Measurements from ENCODE around the gene DOCK1.

DOCK1 gene

DNA sequence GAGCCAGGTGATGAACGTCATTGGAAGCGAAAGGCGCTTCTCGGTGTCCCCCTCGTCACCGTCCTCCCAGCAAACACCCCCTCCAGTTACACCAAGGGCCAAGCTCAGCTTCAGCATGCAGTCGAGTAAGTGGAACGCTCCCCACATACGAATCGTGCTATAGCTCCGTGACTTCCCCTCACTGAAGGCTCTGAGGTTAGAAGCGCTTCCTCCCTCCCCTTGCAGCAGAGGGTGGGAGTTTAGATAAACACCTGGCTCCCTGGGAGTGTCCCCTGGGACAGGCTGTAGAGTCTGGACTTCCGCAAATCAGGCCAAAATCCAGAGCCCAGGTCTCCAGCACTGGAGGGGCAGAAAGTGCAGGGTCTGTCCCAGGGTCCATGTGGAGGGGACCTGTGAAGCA, 538.9 kb downstream of the DOCK1 start:
- no peak for DNase-seq

DNA sequence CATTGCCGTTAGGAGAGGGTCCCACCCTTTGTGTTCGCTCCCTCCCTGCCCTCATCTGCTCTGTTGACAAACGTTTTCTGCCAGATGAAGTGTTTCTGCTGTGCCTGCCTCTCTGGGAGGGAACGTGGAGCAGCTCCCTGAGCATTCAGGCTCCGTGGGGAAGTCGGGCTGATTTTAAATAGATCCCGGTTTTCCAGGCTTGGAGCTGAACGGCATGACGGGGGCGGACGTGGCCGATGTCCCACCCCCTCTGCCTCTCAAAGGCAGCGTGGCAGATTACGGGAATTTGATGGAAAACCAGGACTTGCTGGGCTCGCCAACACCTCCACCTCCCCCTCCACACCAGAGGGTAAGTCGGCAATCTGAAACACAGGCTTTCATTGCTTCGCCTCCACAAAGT, 542.0 kb downstream of the DOCK1 start:
- no peak for DNase-seq

DNA sequence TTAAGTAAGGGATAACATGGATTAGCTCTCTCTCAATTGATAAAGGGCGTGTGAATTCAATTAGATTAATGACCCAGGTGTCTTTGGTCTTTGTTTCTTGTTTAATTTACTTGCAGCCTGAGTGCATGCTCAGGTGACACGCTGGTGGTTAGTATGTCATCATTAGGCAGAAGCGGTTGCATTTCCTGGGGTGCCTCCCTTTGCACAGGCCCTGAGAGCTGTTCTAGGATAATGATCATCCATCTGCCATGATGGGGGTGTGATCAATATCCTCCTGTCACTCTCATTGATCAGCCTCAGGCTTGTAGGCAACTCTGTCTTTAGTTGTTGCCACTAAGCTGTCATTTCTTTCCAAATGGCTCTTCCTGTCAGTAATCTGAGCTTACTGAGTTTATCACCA, 544.3 kb downstream of the DOCK1 start:
- no peak for DNase-seq

DNA sequence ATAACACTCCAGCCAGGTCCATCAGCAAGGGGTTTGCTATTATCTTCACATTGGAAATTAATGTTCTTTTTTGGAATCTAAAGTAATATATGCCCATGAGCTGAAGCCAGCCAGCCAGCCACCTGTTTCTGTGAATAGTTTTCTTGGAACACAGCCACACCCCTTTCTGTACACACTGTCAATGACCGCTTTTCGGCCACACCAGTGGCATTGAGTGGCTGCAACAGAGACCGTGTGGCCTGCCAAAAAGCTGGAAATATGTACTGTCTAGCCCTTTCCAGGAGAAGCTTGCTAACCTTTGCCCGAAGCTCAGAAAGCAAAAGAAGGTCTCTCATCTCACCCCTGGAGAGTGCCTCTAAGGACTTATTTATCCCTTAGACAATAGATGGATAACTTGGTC, 545.4 kb downstream of the DOCK1 start:
- DNase-seq, result no peak

DNA sequence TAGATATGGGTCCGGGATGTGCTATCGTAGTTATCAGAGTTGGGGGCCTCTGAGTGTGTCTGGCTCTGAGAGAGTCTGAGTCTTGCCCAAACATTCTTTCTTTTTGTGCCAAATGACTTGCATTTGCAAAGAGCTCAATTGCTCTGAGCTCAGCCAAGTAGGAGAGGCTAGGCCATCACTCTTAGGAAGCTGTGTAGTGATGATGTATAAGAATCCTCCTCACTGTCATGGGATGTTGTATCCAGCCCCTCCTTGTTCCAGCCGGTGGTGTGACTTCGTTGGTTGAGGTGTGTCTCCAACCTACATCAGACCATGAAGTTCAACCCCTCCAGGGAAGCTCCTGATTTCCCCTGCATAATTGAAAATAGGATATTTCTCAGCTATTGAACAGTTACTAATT, 546.4 kb downstream of the DOCK1 start:
- DNase-seq, result no peak

DNA sequence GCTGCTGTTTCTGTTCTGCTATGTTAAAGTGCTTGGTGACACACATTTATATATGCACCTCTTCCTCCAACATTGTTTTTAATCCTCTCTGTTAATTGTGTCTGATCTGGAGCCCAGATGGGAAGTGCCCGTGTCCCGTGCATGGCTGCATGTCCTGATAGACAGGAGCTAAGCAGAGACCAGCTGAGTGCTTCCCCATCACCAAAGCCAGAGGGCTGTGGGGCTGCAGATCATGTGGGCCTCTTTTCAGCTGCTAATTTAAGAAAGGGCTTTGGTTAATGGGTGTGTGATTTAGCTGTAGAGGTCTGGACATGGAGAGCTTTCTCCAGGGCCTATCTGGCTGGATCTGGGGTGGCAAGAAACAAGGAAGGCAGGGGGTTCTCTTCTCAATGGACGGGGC, 547.3 kb downstream of the DOCK1 start:
- DNase-seq, result no peak

DNA sequence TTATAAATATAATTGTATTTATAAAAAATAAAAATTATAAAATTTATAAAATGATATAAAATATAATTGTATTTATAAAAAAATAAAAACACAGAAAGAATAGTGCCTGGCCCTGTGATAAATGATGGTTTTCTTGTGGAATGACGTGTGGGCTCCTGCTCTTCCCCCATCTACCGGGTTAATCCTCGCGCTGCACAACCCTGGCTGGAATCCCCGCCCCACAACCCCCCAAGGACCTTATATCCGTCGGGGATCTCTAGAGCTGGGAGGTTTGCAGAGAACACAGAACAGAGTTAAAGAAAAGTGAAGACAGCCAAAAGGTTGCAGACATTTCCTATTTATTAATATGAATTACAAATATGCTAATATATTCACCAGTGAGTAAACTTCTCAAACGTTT, 548.5 kb downstream of the DOCK1 start:
- DNase-seq, result no peak

DNA sequence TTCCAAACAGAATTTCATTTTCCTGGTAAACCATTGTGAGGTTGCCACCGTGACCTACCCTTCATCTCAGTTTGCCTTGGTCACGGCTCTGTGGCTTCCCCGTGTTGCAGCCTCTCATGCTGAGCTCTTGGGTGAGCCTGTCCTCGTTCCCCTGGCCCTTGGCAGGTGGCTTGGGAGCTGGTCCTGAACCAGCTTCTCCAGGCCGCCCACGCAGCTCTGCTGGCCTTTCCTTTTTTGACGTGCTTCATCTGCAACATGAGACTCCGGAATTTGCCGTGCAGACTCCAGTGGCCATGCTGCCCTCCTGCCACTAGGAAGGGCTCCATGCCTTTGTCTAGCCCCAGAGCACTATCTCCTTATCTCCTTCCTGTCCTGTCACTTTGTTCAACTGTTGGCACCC, 550.9 kb downstream of the DOCK1 start:
- no peak for DNase-seq

DNA sequence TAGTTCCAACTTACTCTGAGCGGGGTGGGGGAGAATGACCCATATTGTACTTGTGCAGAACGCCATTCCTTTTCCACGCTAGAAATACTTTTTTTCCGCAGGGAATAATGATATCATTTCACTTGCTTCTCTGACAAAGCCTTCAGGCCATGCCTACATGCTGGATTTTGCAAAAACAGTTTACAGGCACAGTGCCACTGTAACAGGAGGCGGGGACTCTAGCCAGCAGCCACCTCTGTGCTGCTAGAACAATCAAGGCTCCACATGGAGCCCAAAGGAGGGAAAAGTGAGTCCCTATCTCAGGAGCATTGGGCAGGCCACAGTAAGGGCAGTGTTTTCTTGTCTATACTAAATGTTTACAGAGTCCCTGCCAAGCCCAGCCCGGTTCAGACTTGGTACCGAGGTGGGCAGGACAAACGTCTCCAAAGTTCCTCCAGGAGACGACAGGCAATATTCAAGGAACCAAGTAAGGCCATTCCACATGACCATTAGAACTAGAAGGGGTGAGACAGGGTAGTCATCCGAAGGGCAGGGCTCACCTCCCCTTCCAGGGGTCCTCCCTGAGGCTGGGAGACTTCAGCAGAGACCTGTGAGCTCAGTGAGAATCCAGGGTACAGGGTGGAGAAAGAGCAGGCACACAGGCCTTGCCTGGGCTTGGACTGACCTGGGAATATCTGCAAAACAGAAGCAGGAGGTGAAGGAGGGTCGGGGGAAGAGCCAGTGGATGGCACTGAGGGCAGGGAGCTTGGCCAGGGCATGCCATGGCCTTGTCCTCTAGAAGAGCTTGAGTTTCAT, 553.0 kb downstream of the DOCK1 start:
- DNase-seq, result no peak

DNA sequence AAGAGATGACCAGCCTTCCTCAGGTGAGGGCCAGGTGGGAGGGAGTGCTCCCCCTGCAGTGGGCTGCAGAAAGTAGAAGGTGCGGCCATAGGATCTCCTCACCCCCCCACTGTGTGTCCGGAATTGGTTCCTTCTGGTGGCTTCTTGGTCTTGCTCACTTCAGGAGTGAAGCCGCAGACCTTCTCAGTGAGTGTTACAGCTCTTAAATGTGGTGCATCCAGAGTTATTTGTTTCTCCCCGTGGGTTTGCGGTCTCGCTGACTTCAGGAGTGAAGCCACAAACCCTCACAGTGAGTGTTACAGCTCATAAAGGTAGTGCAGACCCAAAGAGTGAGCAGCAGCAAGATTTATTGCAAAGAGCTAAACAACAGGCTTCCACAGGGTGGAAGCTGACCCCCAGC, 553.6 kb downstream of the DOCK1 start:
- DNase-seq, result peak; percentile 9

DNA sequence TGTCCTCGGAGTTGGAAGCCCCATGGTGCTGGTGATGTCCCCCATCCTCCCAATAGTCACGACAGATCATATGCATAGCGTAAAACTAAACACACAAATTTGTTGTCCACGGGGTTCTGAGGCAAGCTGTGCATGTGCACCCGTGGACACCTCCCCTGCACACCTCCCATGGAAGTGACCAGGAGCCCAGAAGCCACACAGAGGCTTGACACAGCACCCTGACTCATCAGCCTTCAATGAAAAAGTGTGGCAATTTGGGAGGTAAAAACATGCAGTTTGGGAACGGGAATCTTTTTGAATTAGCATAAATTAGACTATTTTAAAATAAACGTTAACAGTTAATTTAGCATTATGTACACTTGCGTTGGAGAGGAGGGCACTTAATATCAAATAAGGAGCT, 554.7 kb downstream of the DOCK1 start:
- no peak for DNase-seq

DNA sequence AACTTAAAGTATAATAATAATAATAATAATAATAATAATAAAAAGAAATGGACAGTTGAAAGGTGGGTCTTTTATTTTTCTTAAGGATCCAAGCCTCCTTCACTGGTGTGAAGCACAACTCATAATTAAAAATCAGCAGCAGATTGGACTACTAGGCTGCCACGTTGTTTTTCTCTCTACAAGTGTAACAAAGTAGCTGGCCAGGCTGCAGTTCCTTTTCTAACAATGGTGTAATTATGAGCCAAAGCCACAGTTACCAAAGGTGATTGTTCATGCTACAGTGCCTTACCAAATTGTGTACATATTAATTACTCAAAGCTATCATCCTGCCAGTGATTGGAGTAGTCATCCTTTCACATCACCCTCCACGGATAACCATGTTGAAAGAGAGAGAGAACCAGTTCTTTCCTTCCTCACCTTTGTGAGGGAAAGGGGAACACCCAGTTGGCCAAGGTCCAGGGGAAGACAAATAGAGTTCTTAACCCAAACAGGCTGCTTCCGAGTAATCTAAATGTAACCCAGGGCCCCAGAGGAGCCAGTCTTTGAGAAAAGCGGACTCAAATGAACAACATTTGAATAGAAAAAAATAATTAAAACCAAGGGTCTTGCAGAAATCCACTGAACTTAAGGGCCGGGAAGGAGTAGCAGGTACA, 557.5 kb downstream of the DOCK1 start:
- no peak for DNase-seq

DNA sequence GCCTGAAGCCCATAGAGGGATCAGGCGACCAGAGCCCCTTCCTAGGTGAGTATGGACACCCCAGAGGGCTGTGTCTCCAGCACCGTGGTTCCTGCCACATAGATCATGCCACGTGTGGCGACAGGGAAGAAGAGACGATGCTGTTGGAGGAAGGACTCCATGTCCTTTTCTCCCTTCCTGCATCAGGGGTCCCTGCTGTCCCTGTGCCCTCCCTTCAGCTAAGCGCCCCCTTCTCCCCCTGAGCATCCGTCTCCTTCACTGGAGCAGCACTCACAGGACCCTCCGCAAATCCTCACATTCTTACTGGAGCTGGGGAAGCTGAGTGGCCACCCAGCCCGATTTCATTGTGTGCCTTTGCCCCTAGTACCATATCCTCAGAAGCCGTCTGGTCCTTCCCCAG, 558.3 kb downstream of the DOCK1 start:
- DNase-seq, result no peak

DNA sequence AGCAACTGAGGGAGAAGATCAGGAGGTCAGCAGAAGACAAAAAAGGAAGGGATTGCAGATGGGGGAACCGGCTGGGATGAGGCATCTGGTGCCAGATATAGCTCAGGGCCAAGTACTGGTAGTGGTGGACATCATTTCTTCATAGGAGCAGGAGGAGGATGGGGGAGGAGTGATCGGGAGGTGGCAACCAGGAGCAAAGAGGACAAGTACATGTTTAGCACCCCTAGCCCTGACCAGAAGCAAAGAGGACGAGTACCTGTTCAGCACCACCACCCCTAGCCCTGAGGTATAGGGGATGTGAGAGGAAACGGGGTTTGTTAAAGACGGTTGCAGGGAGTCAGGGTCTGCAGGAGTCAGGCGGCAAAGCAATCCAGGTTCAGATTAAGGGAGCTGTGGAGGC, 559.3 kb downstream of the DOCK1 start:
- no peak for DNase-seq

DNA sequence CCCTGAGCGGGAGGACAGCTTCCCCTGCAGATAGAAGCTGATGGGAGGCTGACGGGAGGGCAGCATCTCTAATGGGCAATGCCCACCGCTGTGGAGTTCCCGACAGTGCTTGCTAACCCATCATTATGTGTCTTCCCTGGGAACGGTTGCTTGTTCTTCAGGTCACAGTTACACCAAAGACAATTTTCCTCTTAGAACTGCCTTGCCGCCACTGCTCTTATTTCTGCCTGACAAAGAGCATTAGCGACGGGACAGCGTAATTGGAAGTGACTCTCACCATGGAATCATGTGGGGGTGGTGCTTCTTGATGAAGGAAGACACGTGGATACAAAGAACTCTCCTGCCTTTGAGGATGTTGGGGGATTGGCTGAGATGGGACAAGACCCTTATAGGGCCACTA, 562.6 kb downstream of the DOCK1 start:
- DNase-seq, result no peak

DNA sequence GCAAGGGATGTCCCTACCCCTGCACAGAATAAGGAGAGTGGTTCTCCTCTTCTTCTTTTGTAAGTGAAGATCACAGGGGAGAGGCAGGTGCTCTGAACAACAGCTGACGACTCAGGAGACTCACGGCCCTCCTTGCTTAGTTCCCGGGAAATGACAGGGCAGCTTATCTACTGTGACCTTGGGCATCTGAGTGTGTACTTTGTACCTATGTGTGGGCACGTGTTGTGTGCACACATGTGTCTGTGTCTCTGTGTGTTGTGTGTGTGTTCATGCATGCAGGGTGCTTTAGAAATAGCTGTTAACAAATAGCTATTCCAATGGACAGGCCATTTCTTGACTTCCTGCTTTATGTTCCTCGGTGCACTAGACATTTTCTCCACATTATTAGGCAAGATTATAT, 563.4 kb downstream of the DOCK1 start:
- DNase-seq, result no peak

DNA sequence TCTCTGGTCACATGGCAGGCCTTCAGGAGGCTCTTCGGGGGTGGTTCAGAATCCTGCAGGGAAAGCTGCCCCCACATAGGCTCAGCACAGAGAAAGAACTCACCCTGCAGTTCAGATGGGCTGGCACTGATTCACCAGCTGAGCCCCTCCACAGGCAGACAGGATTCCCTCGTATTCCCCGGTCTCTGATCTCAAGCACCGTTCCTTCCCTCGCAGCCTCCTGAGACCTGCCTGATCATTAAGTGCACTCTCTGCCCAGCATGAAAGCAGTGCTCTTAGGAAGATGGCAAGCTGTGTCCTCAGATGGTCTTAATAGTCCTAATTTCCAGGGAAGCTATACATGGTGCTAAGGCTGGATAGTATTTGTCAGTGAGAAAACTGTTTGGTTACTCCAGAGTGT, 565.7 kb downstream of the DOCK1 start:
- no peak for DNase-seq

DNA sequence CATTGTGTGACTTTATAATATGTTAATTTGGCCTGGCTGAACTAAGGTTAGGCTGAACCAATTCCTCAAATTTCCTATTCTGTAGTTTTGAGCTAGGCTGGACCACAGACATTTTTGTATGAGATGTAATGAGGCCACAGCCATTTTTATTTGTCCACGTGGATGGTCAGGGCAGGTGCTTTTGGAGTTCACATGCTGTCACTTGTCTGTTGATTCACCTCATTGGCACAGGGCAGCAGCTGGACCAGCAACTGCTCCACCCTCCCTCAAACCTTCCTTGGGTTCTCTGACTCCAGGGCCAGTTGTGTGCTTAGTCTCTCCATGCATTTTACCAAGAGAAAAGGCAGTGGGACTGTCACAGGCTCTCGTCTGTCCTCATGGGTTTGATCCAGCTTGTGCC, 567.7 kb downstream of the DOCK1 start:
- no peak for DNase-seq

DNA sequence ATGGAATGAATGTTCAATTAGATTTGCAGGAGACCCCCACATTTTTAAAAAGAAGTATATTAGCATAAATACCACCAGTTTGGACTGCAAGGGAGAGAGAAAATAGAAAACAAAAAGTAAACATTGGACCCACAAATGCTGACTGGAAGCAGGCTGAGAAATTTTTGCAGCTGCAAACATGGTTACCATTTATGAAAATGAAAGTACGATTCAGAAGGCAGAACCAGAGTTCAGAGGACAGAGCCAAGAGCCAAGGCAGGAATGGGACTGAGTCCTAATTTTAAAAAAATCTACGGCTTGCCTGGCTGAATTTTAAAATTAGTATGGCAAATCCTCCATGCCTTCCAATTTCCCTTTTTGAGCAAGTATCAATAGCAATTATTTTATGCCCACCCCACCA, 569.3 kb downstream of the DOCK1 start:
- no peak for DNase-seq

DNA sequence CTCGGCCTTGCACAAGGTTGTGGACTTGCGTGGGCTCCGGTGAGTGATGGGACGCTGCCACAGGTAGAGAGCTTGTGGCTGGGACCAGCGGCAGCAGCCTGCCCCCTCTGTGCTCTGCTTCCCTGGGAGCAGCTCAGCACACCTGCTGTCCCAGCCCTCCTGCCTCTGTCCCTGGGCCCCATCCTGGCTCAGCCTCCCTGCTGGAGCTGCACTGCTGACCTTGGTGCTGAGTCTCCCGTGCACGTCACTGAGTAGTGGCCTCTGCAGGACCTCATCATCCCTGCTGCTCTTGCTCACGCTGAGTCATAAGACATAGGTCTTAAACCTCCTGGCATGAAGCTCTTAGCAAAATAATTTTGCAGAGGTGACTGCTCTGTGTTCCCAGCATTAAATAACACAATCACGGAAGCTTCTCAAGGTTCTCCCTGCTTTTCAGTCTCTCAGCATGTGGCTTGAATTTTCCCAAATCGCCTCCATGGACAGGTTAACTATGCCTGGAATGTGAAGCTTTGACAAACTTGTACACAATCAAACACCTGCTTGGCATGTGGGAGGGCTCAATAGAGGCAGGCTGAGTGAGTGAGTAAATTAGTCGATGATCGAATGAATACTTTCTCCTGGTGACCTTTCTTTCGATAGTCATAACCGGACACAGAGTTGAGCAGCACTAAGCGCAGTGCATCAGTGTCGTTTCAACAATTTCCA, 580.1 kb downstream of the DOCK1 start:
- peak; percentile 2 for DNase-seq

DNA sequence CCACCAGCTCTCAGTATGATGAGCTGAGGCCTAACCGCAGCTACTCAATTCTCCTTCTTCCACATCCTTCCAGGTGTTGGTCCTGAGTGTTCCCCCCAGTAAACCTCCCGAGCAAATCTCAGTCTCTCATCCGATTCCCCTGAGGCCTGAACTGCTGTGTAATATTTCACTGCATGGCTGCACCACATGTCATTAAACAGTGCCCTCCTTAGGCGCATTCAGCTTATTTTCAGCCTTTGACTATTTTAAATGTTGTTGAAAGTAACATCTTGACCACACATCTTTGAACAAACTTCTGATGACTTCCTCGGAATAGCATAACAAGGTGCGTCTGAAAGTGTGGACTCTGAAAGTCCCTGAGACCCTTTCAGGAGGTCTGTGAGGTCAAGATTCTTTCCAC, 581.1 kb downstream of the DOCK1 start:
- no peak for DNase-seq

DNA sequence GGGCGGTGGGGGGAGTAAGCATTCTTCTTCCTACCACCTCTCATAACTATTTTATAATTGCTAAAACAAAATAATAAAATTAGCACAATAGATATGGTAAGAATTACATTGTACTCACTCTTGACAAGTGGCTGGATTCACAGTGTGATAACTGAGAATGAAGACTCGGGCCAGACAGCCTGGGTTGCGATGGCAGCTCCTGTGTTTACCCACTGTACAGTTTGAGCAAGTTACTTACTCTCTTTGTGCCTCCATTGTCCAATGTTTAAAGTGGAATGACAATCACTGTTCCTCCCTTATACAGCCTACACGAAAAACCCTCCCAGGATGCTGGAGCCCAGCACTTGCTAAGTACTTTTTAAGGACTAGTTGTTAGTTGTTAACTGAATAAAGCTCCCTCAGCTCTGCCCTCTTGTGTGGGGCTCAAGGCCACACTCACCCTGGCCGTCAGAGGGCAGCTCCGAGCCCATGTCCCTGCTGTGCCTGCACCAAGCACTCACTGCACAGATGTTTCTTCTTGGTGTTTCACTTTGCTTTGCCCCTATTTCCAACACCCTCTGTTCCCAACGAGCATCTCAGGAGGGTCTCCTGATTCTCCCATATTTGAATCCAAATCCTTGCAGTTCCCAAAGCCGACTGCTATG, 587.5 kb downstream of the DOCK1 start:
- DNase-seq, result no peak

DNA sequence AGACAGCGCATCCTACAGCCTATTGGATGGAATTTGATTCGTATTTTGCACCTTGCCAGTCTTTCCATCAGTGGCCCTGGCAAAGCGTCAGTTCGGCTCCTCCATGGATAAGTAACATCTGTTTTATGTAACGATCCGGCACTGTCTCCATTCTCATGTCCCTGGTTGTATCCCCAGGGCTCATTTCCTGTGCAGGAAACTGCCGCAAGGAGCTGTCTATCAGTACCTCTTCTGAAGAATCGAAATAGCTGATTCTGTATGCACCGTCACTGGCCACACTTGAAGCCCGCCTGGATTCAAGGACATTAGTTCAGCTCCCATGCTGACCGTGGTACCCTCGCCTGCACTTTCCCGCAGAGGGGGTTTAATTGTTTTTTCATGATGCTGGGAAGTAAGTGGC, 590.8 kb downstream of the DOCK1 start:
- DNase-seq, result no peak

DNA sequence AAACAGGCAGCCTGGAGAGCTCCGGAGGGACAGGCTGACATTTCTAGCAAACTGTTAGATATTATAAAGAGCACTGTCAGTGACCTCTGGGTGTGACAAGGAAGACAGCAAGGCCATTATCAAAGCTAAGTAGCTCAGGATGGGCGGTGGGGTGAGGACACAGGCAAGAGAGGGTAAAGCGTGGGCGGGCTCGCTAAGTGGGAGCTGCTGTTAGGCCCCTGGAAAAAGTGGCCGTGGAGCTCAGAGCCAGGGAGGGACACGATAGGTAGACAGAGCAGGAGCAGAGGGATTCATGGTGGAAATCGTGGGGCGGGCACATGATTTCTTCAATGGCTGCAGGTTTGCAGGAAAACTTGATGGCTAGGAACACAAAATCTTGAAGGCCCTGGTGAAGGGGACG, 592.5 kb downstream of the DOCK1 start:
- no peak for DNase-seq
